Upper lobe of right lung (tissue), 1 donor: Measurements from ENCODE around the gene UXS1. TPM values are rescaled to one million over a fixed set of nuclear protein-coding genes. Genes with fewer than 3 reads are reported as not detected.

Source experiments
- ATAC-seq: fragments of 200-7000 bp; cut with Tn5 transposase; one replicate; pipeline ENCODE4 v1.9.1; 2020; ENCODE audit warnings: mild to moderate bottlenecking, moderate library complexity
- DNase-seq: peaks from one replicate; pipeline ENCODE4 v3.0.0-alpha.2; 2020
- H3K27ac ChIP-seq: fragments of 200-600 bp; one replicate; pipeline ENCODE4 v1.8.0; 2022
- H3K27me3 ChIP-seq: fragments of 200-600 bp; one replicate; pipeline ENCODE4 v1.8.0; 2022; ENCODE audit warnings: mild to moderate bottlenecking
- H3K36me3 ChIP-seq: fragments of 200-600 bp; one replicate; pipeline ENCODE4 v1.8.0; 2022
- H3K4me1 ChIP-seq: fragments of 200-600 bp; one replicate; pipeline ENCODE4 v1.8.0; 2022
- H3K4me3 ChIP-seq: fragments of 200-600 bp; one replicate; pipeline ENCODE4 v1.8.0; 2022; ENCODE audit warnings: mild to moderate bottlenecking
- H3K9me3 ChIP-seq: fragments of 200-600 bp; one replicate; pipeline ENCODE4 v1.8.0; 2022
- intact Hi-C: fragments of 100-400 bp; cut with DNase I; formaldehyde crosslinking; loops from one replicate; pipeline ENCODE4 v1.11.0; 2022
- total RNA-seq: library from RNA; stranded (reverse); fragmentation: NEBNext Ultra II Directional; extraction: Animal tissue kit (Norgen Biotek cat#: 25700); gene quantifications from one replicate; pipeline ENCODE4 v1.2.1, GENCODE V29; 2021
- TF ChIP-seq, protein P1 (sequence below): fragments of 200-600 bp; IDR thresholded peaks from one replicate; pipeline ENCODE4 v1.8.0; 2022; ENCODE audit warnings: antibody characterized with exemption
- donor health status: DM: no; HTN: yes; CAD: no; lungs with severe emphysema.

UXS1 gene
- total RNA-seq, 1 donor from 2014 or later = 64.8 TPM

DNA sequence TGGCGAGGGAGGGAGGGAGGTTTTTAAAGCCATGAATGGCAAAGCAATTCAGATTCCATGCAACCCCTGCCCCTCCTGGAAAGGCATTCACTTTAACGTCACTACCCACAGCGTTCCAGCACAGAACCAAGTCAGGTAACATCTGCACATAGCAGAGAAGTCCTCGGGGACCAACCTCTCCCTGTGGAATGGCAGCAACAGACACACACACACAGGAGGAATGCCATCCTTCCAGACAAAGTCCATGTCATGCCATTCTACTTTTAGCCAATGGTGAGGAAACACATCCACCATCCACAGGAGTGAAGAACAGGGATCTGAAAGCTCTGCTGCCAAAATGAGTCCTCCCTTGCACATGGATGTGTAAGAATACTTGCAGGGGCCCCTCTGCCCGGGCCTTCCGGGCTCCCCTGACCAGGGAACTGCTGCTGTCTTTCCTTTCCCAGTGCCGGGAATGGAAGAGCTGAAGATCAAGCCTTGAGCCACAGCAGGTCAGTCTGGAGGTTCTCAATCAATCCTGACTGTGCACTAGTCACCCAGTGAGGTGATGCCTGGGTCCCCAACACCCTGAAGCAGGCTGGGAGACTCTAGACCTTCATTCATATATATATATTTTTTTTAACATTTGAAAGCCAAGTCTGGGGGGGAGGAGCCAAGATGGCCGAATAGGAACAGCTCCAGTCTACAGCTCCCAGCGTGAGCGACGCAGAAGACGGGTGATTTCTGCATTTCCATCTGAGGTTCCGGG, 63.7 kb downstream of the UXS1 start:
- Histone ChIP-seq H3K27me3 (no peaks in the 10 kb centered on the region), H3K4me1 (no peaks in the 10 kb centered on the region), H3K36me3 (peaks cover 2% of the 10 kb centered on the region), H3K9me3 (no peaks in the 10 kb centered on the region), H3K27ac (no peak overlapping the region), H3K4me3 (no peak overlapping the region)
- peak; percentile 13 for ATAC-seq
- TF ChIP-seq, protein P1, sequence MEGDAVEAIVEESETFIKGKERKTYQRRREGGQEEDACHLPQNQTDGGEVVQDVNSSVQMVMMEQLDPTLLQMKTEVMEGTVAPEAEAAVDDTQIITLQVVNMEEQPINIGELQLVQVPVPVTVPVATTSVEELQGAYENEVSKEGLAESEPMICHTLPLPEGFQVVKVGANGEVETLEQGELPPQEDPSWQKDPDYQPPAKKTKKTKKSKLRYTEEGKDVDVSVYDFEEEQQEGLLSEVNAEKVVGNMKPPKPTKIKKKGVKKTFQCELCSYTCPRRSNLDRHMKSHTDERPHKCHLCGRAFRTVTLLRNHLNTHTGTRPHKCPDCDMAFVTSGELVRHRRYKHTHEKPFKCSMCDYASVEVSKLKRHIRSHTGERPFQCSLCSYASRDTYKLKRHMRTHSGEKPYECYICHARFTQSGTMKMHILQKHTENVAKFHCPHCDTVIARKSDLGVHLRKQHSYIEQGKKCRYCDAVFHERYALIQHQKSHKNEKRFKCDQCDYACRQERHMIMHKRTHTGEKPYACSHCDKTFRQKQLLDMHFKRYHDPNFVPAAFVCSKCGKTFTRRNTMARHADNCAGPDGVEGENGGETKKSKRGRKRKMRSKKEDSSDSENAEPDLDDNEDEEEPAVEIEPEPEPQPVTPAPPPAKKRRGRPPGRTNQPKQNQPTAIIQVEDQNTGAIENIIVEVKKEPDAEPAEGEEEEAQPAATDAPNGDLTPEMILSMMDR = no peak
- intact Hi-C loops = no loop called here
- no peak for DNase-seq

- no peak for ATAC-seq
- no peaks in the 10 kb centered on the region for H3K27me3 ChIP-seq
- intact Hi-C loops = no loop called here
Observed at GRCh38 chr2:106129592-106129991, 64.5 kb downstream of the UXS1 start.

GRCh38 chr2:106129150-106129549, 65.0 kb downstream of the UXS1 start:
- Histone ChIP-seq H3K4me3 (no peak overlapping the region), H3K36me3 (peaks cover 7% of the 10 kb centered on the region), H3K4me1 (no peaks in the 10 kb centered on the region), H3K27ac (no peak overlapping the region), H3K27me3 (no peaks in the 10 kb centered on the region), H3K9me3 (no peaks in the 10 kb centered on the region)
- ATAC-seq = no peak
- intact Hi-C loops = no loop called here
- DNase-seq = no peak
- TF ChIP-seq, protein P1 = no peak

More at GRCh38 chr2:106129592-106129991, 64.5 kb downstream of the UXS1 start:
- TF ChIP-seq, protein P1 = no peak
- H3K27ac ChIP-seq = no peak overlapping the region
- H3K9me3 ChIP-seq = no peaks in the 10 kb centered on the region
- H3K36me3 ChIP-seq = peaks cover 7% of the 10 kb centered on the region
- H3K4me1 ChIP-seq = no peaks in the 10 kb centered on the region
- no peak for DNase-seq
- H3K4me3 ChIP-seq = no peak overlapping the region

DNA sequence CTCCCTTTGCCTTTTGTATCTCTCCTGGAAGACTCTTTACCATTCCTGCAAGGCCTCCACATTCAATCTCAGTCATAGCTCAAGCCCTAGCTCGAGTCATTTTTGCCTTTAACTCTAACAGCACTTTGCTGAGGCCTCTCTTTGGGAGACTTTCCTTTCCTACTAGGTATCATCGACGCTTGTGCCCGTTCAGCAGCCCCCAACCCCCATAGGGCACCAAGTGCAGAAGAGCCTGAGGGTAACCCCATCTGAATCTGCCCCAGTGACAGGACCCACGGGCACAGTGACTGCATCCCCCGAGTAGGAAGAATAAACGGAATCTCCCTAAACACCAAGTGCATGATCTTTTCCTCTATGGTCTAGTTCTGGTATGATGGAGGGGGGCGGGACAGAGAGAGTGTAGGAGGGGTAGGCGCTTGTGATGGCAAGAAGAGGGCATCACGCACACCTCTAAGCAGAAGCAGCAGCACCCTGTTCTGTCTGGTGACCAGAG, 66.3 kb downstream of the UXS1 start:
- TF ChIP-seq, protein P1 = no peak
- DNase-seq (no peak), ATAC-seq (no peak)
- no peaks in the 10 kb centered on the region for H3K4me1 ChIP-seq
- no peaks in the 10 kb centered on the region for H3K9me3 ChIP-seq
- H3K36me3 ChIP-seq = peaks cover 13% of the 10 kb centered on the region
- H3K27ac ChIP-seq = no peak overlapping the region
- H3K27me3 ChIP-seq = no peaks in the 10 kb centered on the region
- no peak overlapping the region for H3K4me3 ChIP-seq
- intact Hi-C loops = no loop called here

DNA sequence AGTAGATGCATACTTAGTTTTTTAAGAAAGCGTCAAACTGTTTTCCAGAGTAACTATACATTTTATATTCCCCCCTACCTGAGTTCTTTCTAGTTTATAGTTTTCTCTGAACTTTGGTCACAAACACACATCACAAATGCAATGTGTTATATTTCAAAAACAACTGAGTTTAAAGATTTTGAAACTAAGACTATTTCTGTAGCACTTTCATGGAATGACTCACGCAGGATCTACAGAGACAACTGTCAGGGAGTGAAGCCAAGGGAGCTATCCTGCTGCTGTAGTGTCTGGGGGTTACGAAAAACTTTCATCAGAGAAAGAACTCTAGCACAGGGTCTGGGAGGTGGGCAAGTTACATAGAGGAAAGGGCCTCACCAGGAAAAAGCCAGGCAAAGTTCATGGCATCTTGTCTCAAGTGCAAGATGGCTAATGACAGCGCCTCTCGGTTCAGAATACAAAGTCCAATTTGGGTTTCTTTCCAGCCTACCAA, 66.8 kb downstream of the UXS1 start:
- TF ChIP-seq, protein P1 = no peak
- no peaks in the 10 kb centered on the region for H3K9me3 ChIP-seq
- no peak overlapping the region for H3K27ac ChIP-seq
- H3K27me3 ChIP-seq = no peaks in the 10 kb centered on the region
- peaks cover 18% of the 10 kb centered on the region for H3K36me3 ChIP-seq
- intact Hi-C loops = no loop called here
- no peak for ATAC-seq
- no peaks in the 10 kb centered on the region for H3K4me1 ChIP-seq
- no peak overlapping the region for H3K4me3 ChIP-seq
- DNase-seq = no peak
